Common myeloid progenitor, CD34-positive (primary cell): Measurements from ENCODE around the gene ZNF331.
A peak's percentile ranks its signal among the peaks of the same experiment; 100 is the strongest.
"Not testable (repeated sequence)": the region's sequence is repeated elsewhere in the genome, so short reads cannot be mapped to it uniquely, and the experiment has no call there.

Experiments
- CTCF ChIA-PET: fragments of 350-600 bp; sonication (Branson Sonifier 250); formaldehyde crosslinking; loops from one replicate; lab custom pipeline; 2021; ENCODE audit warnings: antibody characterized with exemption; lab: Charles Lee
- POLR2A ChIA-PET: fragments of 350-600 bp; sonication (Branson Sonifier 250); formaldehyde crosslinking; loops from one replicate; lab custom pipeline; 2021; ENCODE audit warnings: antibody characterized with exemption; lab: Charles Lee
- DNase-seq, 3 donors: peaks; one replicate each; pipeline versions ENCODE4 v3.0.0 to v3.0.0-alpha.2; 2013
- H3K27ac ChIP-seq, 2 experiments: 1 replicate in 1 of 2; 2 replicates in 1 of 2; pipeline ENCODE4 v1.7.0; 2013; ENCODE audit warnings: inconsistent platforms in 2 of 2, low read length in 2 of 2, mild to moderate bottlenecking in 2 of 2, low read depth in 1 of 2, moderate library complexity in 1 of 2; ENCODE audit not compliant: severe bottlenecking in 2 of 2, insufficient read depth in 1 of 2, poor library complexity in 1 of 2
- H3K27me3 ChIP-seq, 5 experiments: replicated peaks in 2 of 5; 1 replicate in 3 of 5; 2 replicates in 2 of 5; pipeline versions ENCODE4 v1.6.1 to v1.7.0; 2013; ENCODE audit warnings: low read length in 4 of 5, mild to moderate bottlenecking in 2 of 5, moderate library complexity in 2 of 5, inconsistent platforms in 1 of 5; ENCODE audit not compliant: insufficient read depth in 5 of 5, control insufficient read depth in 4 of 5
- H3K36me3 ChIP-seq, 4 experiments: 1 replicate in 2 of 4; 2 replicates in 2 of 4; pipeline versions ENCODE4 v1.6.1 to v1.7.0; 2013; ENCODE audit warnings: low read length in 3 of 4, control low read depth in 1 of 4, mild to moderate bottlenecking in 1 of 4; ENCODE audit not compliant: control insufficient read depth in 4 of 4, insufficient read depth in 4 of 4
- H3K4me1 ChIP-seq, 4 experiments: 1 replicate in 3 of 4; 2 replicates in 1 of 4; pipeline versions ENCODE4 v1.6.1 to v1.7.1; 2013; ENCODE audit warnings: low read length in 3 of 4, mild to moderate bottlenecking in 3 of 4, control low read depth in 1 of 4, inconsistent platforms in 1 of 4, moderate library complexity in 1 of 4; ENCODE audit not compliant: control insufficient read depth in 4 of 4, insufficient read depth in 4 of 4; ENCODE audit errors: control extremely low read depth in 1 of 4
- H3K4me3 ChIP-seq, 7 experiments: 1 replicate in 4 of 7; 2 replicates in 3 of 7; pipeline versions ENCODE4 v1.5.1 to v1.7.0; 2013; ENCODE audit warnings: mild to moderate bottlenecking in 7 of 7, low read length in 6 of 7, moderate library complexity in 6 of 7, inconsistent platforms in 2 of 7, low read depth in 2 of 7, control low read depth in 1 of 7; ENCODE audit not compliant: insufficient read depth in 4 of 7, control insufficient read depth in 1 of 7; ENCODE audit errors: extremely low read depth in 1 of 7
- H3K9me3 ChIP-seq, 5 experiments: 1 replicate in 4 of 5; 2 replicates in 1 of 5; pipeline versions ENCODE4 v1.6.1 to v1.7.1; 2013; ENCODE audit warnings: low read length in 4 of 5, mild to moderate bottlenecking in 2 of 5, inconsistent platforms in 1 of 5, low read depth in 1 of 5, moderate library complexity in 1 of 5; ENCODE audit not compliant: control insufficient read depth in 4 of 5, insufficient read depth in 2 of 5; ENCODE audit errors: control extremely low read depth in 1 of 5
- WGBS: methylation state at CpG from one replicate; pipeline ENCODE4 v1.1.5; 2013; ENCODE audit not compliant: insufficient coverage; 5-methylcytosine and 5-hydroxymethylcytosine counted together

ZNF331 gene

DNA sequence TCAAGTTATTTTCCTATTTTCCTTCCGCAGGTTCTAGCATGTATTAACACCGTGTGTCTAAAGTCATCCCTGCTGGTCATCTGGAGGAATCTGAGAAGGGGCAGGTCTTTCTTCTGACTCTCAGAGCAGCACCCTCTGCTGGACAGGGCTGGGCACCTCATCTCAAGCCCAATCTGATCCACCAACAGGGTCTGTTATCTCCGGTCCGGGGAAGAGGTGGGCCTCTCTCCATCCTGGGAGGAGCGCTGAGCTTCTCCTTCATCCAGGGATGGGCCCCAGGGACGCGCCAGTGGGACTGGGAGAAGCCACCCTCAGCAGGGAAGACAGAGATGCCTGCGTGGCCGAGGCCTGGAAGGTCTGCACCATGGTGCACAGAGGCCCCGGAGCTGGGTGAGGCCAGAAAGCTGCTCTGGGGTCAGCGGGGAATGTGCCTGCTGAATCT, 26.0 kb upstream of the ZNF331 start:
- WGBS = 29% methylated on average over 9 of the region's 11 CpGs
- POLR2A ChIA-PET = no interaction called here
- DNase-seq = peak; percentile 77 to 88 (median 85)
- Histone ChIP-seq H3K36me3 (no peaks in the 10 kb centered on the region), H3K4me1 (no peaks in the 10 kb centered on the region), H3K9me3 (no peaks in the 10 kb centered on the region), H3K27me3 (peaks cover 0 to 4% (median 0%) of the 10 kb centered on the region in 5 experiments), H3K27ac (no peak overlapping the region), H3K4me3 (no peak overlapping the region)
- CTCF ChIA-PET = interaction anchor here (0.7 to 1.2 kb wide), 2 partner anchors 9 to 87 kb away, joined by 4 read pairs; no protein-coding TSS in a partner anchor

- H3K4me3 ChIP-seq, H3K27ac ChIP-seq, POLR2A ChIA-PET, H3K9me3 ChIP-seq, CTCF ChIA-PET, H3K27me3 ChIP-seq, H3K4me1 ChIP-seq, H3K36me3 ChIP-seq, DNase-seq: not testable (repeated sequence)
- WGBS = 100% methylated on average over 2 of the region's 3 CpGs
Observed at GRCh38 chr19:53515047-53515446, 22.9 kb upstream of the ZNF331 start.

- 82% methylated on average over 2 of the region's 5 CpGs for WGBS
- Histone ChIP-seq H3K36me3 (no peaks in the 10 kb centered on the region), H3K4me1 (peaks cover 0 to 18% (median 14%) of the 10 kb centered on the region in 4 experiments), H3K4me3 (no peak overlapping the region), H3K9me3 (peaks cover 0 to 7% (median 0%) of the 10 kb centered on the region in 5 experiments), H3K27me3 (no peaks in the 10 kb centered on the region), H3K27ac (no peak overlapping the region)
- ChIA-PET CTCF (no interaction called here), POLR2A (no interaction called here)
- DNase-seq = peak; percentile 38 to 79 (median 54)
Observed at GRCh38 chr19:53517114-53517741, 20.7 kb upstream of the ZNF331 start.

GRCh38 chr19:53518121-53518520, 19.8 kb upstream of the ZNF331 start:
- Histone ChIP-seq H3K9me3 (peaks cover 0 to 7% (median 0%) of the 10 kb centered on the region in 5 experiments), H3K27ac (no peak overlapping the region), H3K36me3 (no peaks in the 10 kb centered on the region), H3K4me1 (peaks cover 0 to 18% (median 14%) of the 10 kb centered on the region in 4 experiments), H3K4me3 (no peak overlapping the region), H3K27me3 (no peaks in the 10 kb centered on the region)
- ChIA-PET CTCF (no interaction called here), POLR2A (interaction anchor here (0.6 kb wide), 1 partner anchor 598 kb away, joined by 3 read pairs; the partner anchor contains the start of genes PRPF31 and TFPT)
- 98% methylated on average over 4 of the region's 4 CpGs for WGBS
- no peak for DNase-seq

- Histone ChIP-seq H3K27me3 (no peaks in the 10 kb centered on the region), H3K27ac (no peak overlapping the region), H3K4me1 (peaks cover 0 to 18% (median 14%) of the 10 kb centered on the region in 4 experiments), H3K9me3 (peaks cover 0 to 7% (median 0%) of the 10 kb centered on the region in 5 experiments), H3K4me3 (no peak overlapping the region), H3K36me3 (no peaks in the 10 kb centered on the region)
- CTCF ChIA-PET = no interaction called here
- POLR2A ChIA-PET = no interaction called here
- WGBS = 100% methylated on average over 1 of the region's 1 CpG
- peak in 2 of 3 donors; percentile 7 to 20 for DNase-seq
Observed at GRCh38 chr19:53518716-53519115, 19.2 kb upstream of the ZNF331 start.

- peaks cover 0 to 7% (median 0%) of the 10 kb centered on the region in 5 experiments for H3K9me3 ChIP-seq
- no peak overlapping the region for H3K4me3 ChIP-seq
- peaks cover 0 to 18% (median 14%) of the 10 kb centered on the region in 4 experiments for H3K4me1 ChIP-seq
- no peak for DNase-seq
- H3K36me3 ChIP-seq = no peaks in the 10 kb centered on the region
- H3K27ac ChIP-seq = no peak overlapping the region
- H3K27me3 ChIP-seq = no peaks in the 10 kb centered on the region
- ChIA-PET CTCF (interaction anchor here (0.8 to 1.6 kb wide), 2 partner anchors 45 to 95 kb away, joined by 3 to 6 read pairs; no protein-coding TSS in a partner anchor), POLR2A (no interaction called here)
- WGBS = 100% methylated on average over 4 of the region's 7 CpGs
Observed at GRCh38 chr19:53519446-53519845, 18.5 kb upstream of the ZNF331 start.

- Histone ChIP-seq H3K4me3 (peak overlapping the region; percentile 34 to 97 (median 85)), H3K27me3 (no peaks in the 10 kb centered on the region), H3K9me3 (peaks cover 0 to 7% (median 0%) of the 10 kb centered on the region in 5 experiments), H3K27ac (peak overlapping the region in 1 of 2 experiments; percentile 68), H3K4me1 (peaks cover 0 to 18% (median 14%) of the 10 kb centered on the region in 4 experiments), H3K36me3 (no peaks in the 10 kb centered on the region)
- ChIA-PET CTCF (interaction anchor here (0.8 to 1.6 kb wide), 3 partner anchors 8 to 95 kb away, joined by 3 to 6 read pairs (median 4); no protein-coding TSS in a partner anchor), POLR2A (no interaction called here)
- no peak for DNase-seq
- WGBS = 85% methylated on average over 13 of the region's 13 CpGs
Observed at GRCh38 chr19:53520163-53520546, 17.8 kb upstream of the ZNF331 start.
